Right atrium auricular region (tissue), 2 donors: ENCODE measurements around the gene PVALEF. TPM values are rescaled to one million over a fixed set of nuclear protein-coding genes. Genes with fewer than 3 reads are reported as not detected.

Experiments used
- DNase-seq: peaks from one replicate; pipeline ENCODE4 v3.0.0-alpha.2; 2019; ENCODE audit warnings: low spot score
- H3K27ac ChIP-seq, 2 donors: fragments of 200-600 bp; sonication (generic); 1 replicate in 1 of 2; 2 replicates in 1 of 2; pipeline ENCODE4 v1.5.1; 2016 to 2019
- H3K27me3 ChIP-seq, 2 donors: fragments of 200-600 bp; sonication (generic); one replicate each; pipeline versions ENCODE4 v1.5.1 to v1.6.0; 2017 to 2019
- H3K36me3 ChIP-seq: fragments of 200-600 bp; sonication (generic); one replicate; pipeline ENCODE4 v1.5.1; 2016
- H3K4me1 ChIP-seq, 2 donors: fragments of 200-600 bp; sonication (generic); one replicate each; pipeline versions ENCODE4 v1.5.1 to v1.6.0; 2017 to 2019
- H3K4me3 ChIP-seq, 2 donors: fragments of 200-600 bp; sonication (generic); 1 replicate in 1 of 2; 2 replicates in 1 of 2; pipeline ENCODE4 v1.5.1; 2017 to 2019; ENCODE audit warnings: mild to moderate bottlenecking in 1 of 2, moderate library complexity in 1 of 2
- H3K9me3 ChIP-seq, 2 donors: fragments of 200-600 bp; sonication (generic); one replicate each; pipeline ENCODE4 v1.5.1; 2019
- total RNA-seq, 2 donors: library from RNA; depleted of rRNA; stranded (reverse); fragments of >200 nt; gene quantifications; one replicate each; pipeline ENCODE4 v1.1.0, GENCODE V29; 2016
- TF ChIP-seq, protein P1 (sequence below), 2 donors: fragments of 200-600 bp; sonication (generic); IDR thresholded peaks; one replicate each; pipeline ENCODE4 v1.5.1; 2019; ENCODE audit warnings: antibody characterized with exemption in 2 of 2

The PVALEF gene
- total RNA-seq, 2 donors from 2014 or later: not detected

DNA sequence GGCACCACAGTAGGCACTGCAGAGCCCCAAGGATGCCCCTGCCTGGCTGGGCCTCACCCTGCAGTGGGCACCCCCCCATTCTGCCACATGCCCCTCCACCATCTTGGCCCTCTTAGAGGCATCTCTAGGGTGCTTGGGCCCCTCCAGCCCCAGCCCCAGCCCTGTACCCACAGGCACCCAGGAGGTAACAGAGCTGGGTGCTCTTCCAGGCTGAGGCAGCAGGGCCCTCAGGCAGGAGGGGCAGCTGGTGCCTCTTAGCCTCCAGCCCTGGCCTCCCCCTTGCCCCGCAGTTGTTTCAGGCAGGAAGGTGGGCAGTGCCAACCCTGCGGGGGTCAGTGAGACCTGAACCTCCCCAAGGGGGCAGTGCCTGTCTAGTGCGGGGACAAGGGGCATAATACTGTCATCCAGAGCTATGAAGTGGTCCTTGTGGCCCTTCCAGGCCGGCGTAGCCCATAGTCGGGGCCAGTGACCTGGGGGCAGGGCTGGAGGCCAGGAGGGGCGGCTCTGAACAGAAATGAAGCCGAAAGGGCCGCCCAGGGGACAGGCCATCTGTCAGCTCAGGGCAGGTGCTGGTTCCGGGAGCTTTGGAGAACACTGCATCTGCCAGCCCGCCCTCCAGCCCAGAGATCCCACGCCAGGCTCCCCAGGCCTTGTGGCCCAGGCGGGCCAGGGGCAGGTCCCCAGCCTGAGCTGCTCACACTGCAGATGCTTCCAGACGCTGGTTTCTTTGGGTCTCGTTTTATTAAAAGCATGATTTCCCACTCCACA lies 5.6 kb downstream of the PVALEF start:
- TF ChIP-seq, protein P1, sequence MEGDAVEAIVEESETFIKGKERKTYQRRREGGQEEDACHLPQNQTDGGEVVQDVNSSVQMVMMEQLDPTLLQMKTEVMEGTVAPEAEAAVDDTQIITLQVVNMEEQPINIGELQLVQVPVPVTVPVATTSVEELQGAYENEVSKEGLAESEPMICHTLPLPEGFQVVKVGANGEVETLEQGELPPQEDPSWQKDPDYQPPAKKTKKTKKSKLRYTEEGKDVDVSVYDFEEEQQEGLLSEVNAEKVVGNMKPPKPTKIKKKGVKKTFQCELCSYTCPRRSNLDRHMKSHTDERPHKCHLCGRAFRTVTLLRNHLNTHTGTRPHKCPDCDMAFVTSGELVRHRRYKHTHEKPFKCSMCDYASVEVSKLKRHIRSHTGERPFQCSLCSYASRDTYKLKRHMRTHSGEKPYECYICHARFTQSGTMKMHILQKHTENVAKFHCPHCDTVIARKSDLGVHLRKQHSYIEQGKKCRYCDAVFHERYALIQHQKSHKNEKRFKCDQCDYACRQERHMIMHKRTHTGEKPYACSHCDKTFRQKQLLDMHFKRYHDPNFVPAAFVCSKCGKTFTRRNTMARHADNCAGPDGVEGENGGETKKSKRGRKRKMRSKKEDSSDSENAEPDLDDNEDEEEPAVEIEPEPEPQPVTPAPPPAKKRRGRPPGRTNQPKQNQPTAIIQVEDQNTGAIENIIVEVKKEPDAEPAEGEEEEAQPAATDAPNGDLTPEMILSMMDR (IDR thresholded peaks at IDR 0.05): no peak
- no peak for DNase-seq

DNA sequence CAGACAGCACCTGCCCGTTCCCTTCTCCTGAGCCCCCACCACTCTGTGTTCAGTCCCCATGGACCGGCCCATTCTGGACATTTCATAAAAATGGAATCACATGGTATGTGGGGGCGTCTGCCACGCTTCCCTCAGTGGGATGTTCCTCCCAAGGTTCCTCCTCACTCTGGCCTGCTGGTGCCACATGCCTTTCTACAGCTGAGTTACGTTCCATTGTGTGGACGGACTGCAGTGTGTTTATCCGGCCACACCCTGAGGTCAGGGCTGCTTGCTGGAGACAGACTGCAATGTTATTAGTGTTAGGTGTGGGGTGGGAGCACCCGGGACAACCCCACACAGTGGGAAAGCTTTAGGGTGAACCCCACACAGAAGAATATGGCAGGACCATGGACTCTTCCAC lies 6.6 kb downstream of the PVALEF start:
- DNase-seq: no peak
- Histone ChIP-seq H3K27me3 (no peaks in the 10 kb centered on the region), H3K36me3 (no peaks in the 10 kb centered on the region), H3K4me1 (no peaks in the 10 kb centered on the region), H3K27ac (no peak overlapping the region), H3K4me3 (no peak overlapping the region), H3K9me3 (peaks cover 0 to 6% of the 10 kb centered on the region in 2 donors)
- TF ChIP-seq, protein P1 (IDR thresholded peaks at IDR 0.05): no peak

More for the DNA sequence above, 5.6 kb downstream of the PVALEF start:
- H3K27ac ChIP-seq: no peak overlapping the region
- H3K36me3 ChIP-seq: no peaks in the 10 kb centered on the region
- no peaks in the 10 kb centered on the region for H3K27me3 ChIP-seq
- peaks cover 0 to 6% of the 10 kb centered on the region in 2 donors for H3K9me3 ChIP-seq
- no peaks in the 10 kb centered on the region for H3K4me1 ChIP-seq
- H3K4me3 ChIP-seq: no peak overlapping the region

DNA sequence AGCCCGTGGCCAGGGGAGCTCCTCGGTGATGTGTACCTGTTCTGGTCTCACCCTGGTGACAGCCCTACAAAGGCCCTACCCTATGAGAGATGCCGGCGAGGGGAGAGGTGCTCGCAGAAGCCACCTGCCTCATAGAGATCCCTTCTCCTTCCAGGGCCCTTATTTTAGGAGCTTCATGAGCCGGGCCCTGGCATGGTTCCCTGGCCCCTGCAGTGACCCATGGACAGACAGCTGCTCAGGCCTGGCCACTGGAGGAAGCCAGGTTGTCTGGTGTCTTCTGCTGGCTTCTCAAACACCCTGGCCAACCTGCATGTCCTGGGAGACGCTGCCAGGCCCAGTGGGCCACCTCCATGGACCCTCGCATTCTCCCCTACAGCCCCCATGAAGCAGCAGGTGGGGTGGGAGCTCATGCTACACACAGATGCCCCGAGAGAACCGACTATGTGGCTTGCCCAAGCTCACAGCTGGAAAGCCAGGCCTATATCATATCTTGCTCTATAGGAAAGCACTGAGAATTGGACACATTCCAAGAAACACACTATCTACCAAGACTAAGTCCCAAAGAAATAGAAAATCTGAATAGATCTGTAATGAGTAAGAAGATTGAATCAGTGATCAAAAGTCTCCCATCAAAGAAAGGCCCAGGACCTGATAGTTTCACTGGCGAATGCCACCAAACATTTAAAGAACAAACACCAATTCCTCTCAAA lies 7.9 kb downstream of the PVALEF start:
- no peak for DNase-seq
- Histone ChIP-seq H3K4me1 (no peaks in the 10 kb centered on the region), H3K36me3 (no peaks in the 10 kb centered on the region), H3K27me3 (no peaks in the 10 kb centered on the region), H3K27ac (no peak overlapping the region), H3K4me3 (no peak overlapping the region), H3K9me3 (peaks cover 0 to 6% of the 10 kb centered on the region in 2 donors)
- TF ChIP-seq, protein P1 (IDR thresholded peaks at IDR 0.05): no peak

DNA sequence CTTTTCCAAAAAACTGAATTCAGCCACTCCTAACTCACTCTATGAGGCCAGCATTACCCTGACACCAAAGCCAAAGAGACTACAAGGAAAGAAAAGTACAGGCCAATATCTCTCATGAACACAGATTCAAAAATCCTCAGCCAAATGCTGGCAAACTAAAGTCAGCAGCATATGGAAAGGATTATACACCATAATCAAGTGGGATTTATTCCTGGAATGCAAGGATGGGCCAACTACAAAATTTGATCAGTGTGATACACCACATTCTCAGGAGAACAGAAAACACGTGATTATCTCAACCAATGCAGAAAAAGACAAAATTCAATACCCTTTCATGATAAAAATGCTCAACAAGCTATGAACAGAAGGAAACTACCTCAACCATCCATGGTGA lies 8.5 kb downstream of the PVALEF start:
- Histone ChIP-seq H3K27ac (no peak overlapping the region), H3K36me3 (no peaks in the 10 kb centered on the region), H3K4me3 (no peak overlapping the region), H3K9me3 (peaks cover 0 to 6% of the 10 kb centered on the region in 2 donors), H3K4me1 (no peaks in the 10 kb centered on the region), H3K27me3 (no peaks in the 10 kb centered on the region)
- TF ChIP-seq, protein P1 (IDR thresholded peaks at IDR 0.05): no peak
- DNase-seq: no peak

DNA sequence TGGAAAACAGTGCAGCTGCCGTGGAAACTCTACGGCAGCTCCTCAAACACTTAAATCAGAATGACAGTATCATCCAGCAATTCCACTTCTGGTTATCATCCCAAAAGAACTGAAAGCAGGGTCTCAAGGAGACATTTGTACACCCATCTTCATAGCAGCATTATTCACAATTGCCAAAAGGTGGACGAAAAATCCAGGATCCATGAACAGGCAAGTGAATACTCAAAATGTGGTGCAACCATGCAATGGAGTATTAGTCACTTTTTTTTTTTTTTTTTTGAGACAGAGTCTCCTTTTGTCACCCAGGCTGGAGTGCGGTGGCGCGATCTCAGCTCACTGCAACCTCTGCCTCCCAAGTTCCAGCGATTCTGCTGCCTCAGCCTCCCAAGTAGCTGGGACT lies 11.4 kb downstream of the PVALEF start:
- no peaks in the 10 kb centered on the region for H3K36me3 ChIP-seq
- no peaks in the 10 kb centered on the region for H3K4me1 ChIP-seq
- no peaks in the 10 kb centered on the region for H3K27me3 ChIP-seq
- H3K9me3 ChIP-seq: peaks cover 0 to 6% of the 10 kb centered on the region in 2 donors
- no peak overlapping the region for H3K4me3 ChIP-seq
- DNase-seq: no peak
- TF ChIP-seq, protein P1 (IDR thresholded peaks at IDR 0.05): no peak
- no peak overlapping the region for H3K27ac ChIP-seq
